ENCODE measurements around the gene RAPGEF2.
"Not testable (repeated sequence)": the region's sequence is repeated elsewhere in the genome, so short reads cannot be mapped to it uniquely, and the experiment has no call there.

RAPGEF2 gene

GRCh38 chr4:159161436-159161835, 58.6 kb downstream of the RAPGEF2 start:
- DNase-seq (ENCODE audit: low spot score) = not testable (repeated sequence)

GRCh38 chr4:159162576-159162975, 59.7 kb downstream of the RAPGEF2 start:
- no peak for DNase-seq (ENCODE audit: low spot score)

- DNase-seq (ENCODE audit: low spot score) = no peak
These were observed 60.6 kb downstream of the RAPGEF2 start for GRCh38 chr4:159163521-159163920.

GRCh38 chr4:159169404-159170302, 66.8 kb downstream of the RAPGEF2 start:
- peak; percentile 48 for DNase-seq (ENCODE audit: low spot score)

GRCh38 chr4:159171287-159171686, 68.4 kb downstream of the RAPGEF2 start:
- peak; percentile 24 for DNase-seq (ENCODE audit: low spot score)

- peak; percentile 47 for DNase-seq (ENCODE audit: low spot score)
These were observed 71.0 kb downstream of the RAPGEF2 start for GRCh38 chr4:159173886-159174285.

GRCh38 chr4:159174645-159175084, 71.8 kb downstream of the RAPGEF2 start:
- DNase-seq (ENCODE audit: low spot score) = peak; percentile 64

- peak; percentile 95 for DNase-seq (ENCODE audit: low spot score)
These were observed 72.5 kb downstream of the RAPGEF2 start for GRCh38 chr4:159175085-159175988.

GRCh38 chr4:159175989-159176375, 73.1 kb downstream of the RAPGEF2 start:
- no peak for DNase-seq (ENCODE audit: low spot score)

- DNase-seq (ENCODE audit: low spot score) = peak; percentile 83
These were observed 74.6 kb downstream of the RAPGEF2 start for GRCh38 chr4:159177265-159178150.

- peak; percentile 72 for DNase-seq (ENCODE audit: low spot score)
These were observed 75.3 kb downstream of the RAPGEF2 start for GRCh38 chr4:159178151-159178546.

- DNase-seq (ENCODE audit: low spot score) = peak; percentile 60
These were observed 76.4 kb downstream of the RAPGEF2 start for GRCh38 chr4:159178979-159179969.

- DNase-seq (ENCODE audit: low spot score) = not testable (repeated sequence)
These were observed 81.2 kb downstream of the RAPGEF2 start for GRCh38 chr4:159183885-159184605.

GRCh38 chr4:159185591-159186023, 82.7 kb downstream of the RAPGEF2 start:
- DNase-seq (ENCODE audit: low spot score) = no peak

- DNase-seq (ENCODE audit: low spot score) = peak; percentile 91
These were observed 85.8 kb downstream of the RAPGEF2 start for GRCh38 chr4:159188646-159189045.

- DNase-seq (ENCODE audit: low spot score) = no peak
These were observed 87.8 kb downstream of the RAPGEF2 start for GRCh38 chr4:159190651-159191050.

- DNase-seq (ENCODE audit: low spot score) = peak; percentile 49
These were observed 89.1 kb downstream of the RAPGEF2 start for GRCh38 chr4:159191989-159192388.

- no peak for DNase-seq (ENCODE audit: low spot score)
These were observed 90.3 kb downstream of the RAPGEF2 start for GRCh38 chr4:159193046-159193620.

- DNase-seq (ENCODE audit: low spot score) = no peak
These were observed 92.5 kb downstream of the RAPGEF2 start for GRCh38 chr4:159195361-159195769.
